SK-N-MC (cell line): ENCODE data around the gene SDF4.

Experiments used
- EZH2 ChIP-seq: fragments of 200-600 bp; sonication (generic); IDR thresholded peaks from one replicate; pipeline ENCODE4 v1.6.1; 2017; ENCODE audit warnings: antibody characterized with exemption
- POLR2AphosphoS5 ChIP-seq: IDR thresholded peaks from 2 replicates; pipeline ENCODE4 v1.6.1; 2012; ENCODE audit warnings: mild to moderate bottlenecking, low read depth, low read length, borderline replicate concordance

DNA sequence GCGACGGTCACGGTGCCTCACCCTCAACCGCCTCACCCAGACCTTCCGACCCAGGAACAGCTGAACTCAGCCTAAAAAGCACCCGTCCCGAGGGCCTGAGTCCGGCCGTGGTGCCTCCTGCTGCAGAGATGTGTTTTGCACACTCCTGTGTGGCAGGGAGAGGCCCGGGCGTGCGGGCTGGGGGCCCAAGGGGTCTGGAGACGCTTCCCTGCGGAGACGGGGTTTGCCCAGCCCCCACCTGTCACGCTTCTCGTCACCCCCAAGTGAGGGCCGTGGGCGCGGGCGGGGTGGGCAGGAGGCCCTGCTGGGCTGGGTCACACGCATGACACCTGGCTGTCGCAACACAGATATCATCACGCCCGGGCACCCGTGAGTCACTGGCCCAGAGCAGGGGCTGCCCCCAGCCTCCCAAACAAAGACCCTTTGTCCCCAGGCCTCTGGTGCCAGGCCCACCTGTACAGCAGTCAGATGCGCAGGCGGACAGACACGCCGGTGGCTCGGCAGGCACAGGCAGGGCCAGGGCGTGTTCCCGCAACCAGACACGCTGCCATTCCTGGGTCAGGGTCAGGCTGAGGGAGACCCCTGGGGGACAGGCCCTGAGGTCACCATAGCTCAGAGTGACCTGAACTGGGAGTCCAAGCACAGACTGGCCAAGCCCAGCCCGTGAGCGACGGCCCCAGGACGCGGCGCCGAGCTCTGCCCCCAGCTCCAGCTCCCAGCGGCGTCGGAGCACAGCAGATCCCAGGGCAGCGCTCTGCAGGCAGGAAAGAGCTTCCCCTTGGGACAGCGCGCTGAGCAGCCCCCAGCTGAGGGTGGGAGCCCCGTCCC is 6.3 kb upstream of the SDF4 start:
- TF ChIP-seq EZH2 = no peak
- no peak for TF ChIP-seq POLR2AphosphoS5
